Lung (tissue), 12 donors: ENCODE measurements around the gene ZNF414. TPM values are rescaled to one million over a fixed set of nuclear protein-coding genes. Genes with fewer than 3 reads are reported as not detected.
A peak's percentile ranks its signal among the peaks of the same experiment; 100 is the strongest.
"Not testable (repeated sequence)": the region's sequence is repeated elsewhere in the genome, so short reads cannot be mapped to it uniquely, and the experiment has no call there.

Experiments used
- ATAC-seq: fragments of 200-7000 bp; cut with Tn5 transposase; one replicate; pipeline ENCODE4 v1.9.1; 2020; ENCODE audit warnings: moderate number of reproducible peaks; ENCODE audit not compliant: insufficient read depth, low FRiP score
- DNase-seq, 3 donors: peaks; one replicate each; pipeline ENCODE4 v3.0.0-alpha.2; 2013 to 2017
- H3K27ac ChIP-seq, 2 donors: one replicate each; pipeline ENCODE4 v1.5.1; 2013; ENCODE audit warnings: mild to moderate bottlenecking in 2 of 2, moderate library complexity in 2 of 2, control low read depth in 1 of 2, inconsistent platforms in 1 of 2, low read depth in 1 of 2, low read length in 1 of 2
- H3K27me3 ChIP-seq, 3 donors: one replicate each; pipeline ENCODE4 v1.5.1; 2013; ENCODE audit warnings: low read length in 2 of 3; ENCODE audit not compliant: control insufficient read depth in 3 of 3, insufficient read depth in 3 of 3
- H3K36me3 ChIP-seq, 4 donors: one replicate each; pipeline ENCODE4 v1.5.1; 2013; ENCODE audit warnings: low read length in 4 of 4, mild to moderate bottlenecking in 1 of 4, moderate library complexity in 1 of 4; ENCODE audit not compliant: control insufficient read depth in 4 of 4, insufficient read depth in 4 of 4
- H3K4me1 ChIP-seq, 5 donors: one replicate each; pipeline ENCODE4 v1.5.1; 2013; ENCODE audit warnings: low read length in 5 of 5, mild to moderate bottlenecking in 2 of 5, moderate library complexity in 1 of 5; ENCODE audit not compliant: control insufficient read depth in 5 of 5, insufficient read depth in 5 of 5
- H3K4me3 ChIP-seq: one replicate; pipeline ENCODE4 v1.5.1; 2013; ENCODE audit warnings: mild to moderate bottlenecking, control low read depth, moderate library complexity
- H3K9ac ChIP-seq, 2 donors: one replicate each; pipeline ENCODE4 v1.5.1; 2013; ENCODE audit warnings: low read length in 2 of 2, control low read depth in 1 of 2; ENCODE audit not compliant: insufficient read depth in 1 of 2
- H3K9me3 ChIP-seq, 4 donors: one replicate each; pipeline ENCODE4 v1.5.1; 2013; ENCODE audit warnings: low read length in 3 of 4, mild to moderate bottlenecking in 1 of 4, moderate library complexity in 1 of 4; ENCODE audit not compliant: control insufficient read depth in 4 of 4, insufficient read depth in 3 of 4
- CTCF ChIP-seq: IDR thresholded peaks from 2 replicates; pipeline ENCODE4 v1.5.1; 2012; ENCODE audit warnings: mild to moderate bottlenecking; ENCODE audit errors: control extremely low read depth, extremely low read depth
- WGBS, 2 donors: extraction: QIAGEN DNeasy Blood & Tissue Kit; methylation state at CpG; one replicate each; pipeline ENCODE4 v1.1.7; 2013; 5-methylcytosine and 5-hydroxymethylcytosine counted together
- polyA plus RNA-seq, 2 donors: library from polyadenylated mRNA; stranded (reverse); fragments of 200-250 nt; gene quantifications; one replicate each; pipeline ENCODE4 v1.2.1, GENCODE V29; 2013
- total RNA-seq, 2 donors: library from RNA; depleted of rRNA in 1 of 2; stranded (reverse); fragments of >200 nt in 1 of 2; gene quantifications; one replicate each; pipeline ENCODE4 v1.2.1, GENCODE V29; 2014 to 2021
- donor health status: control.
- donor health status: control.
- donor health status: Bipolar disorder and iron deficiency.
- donor health status: healthy.
- donor health status: DM: yes; HTN: yes; CAD: no.

The ZNF414 gene
- total and polyA plus RNA-seq, 4 donors: 17.7 to 35.7 (median 29.5) TPM

GRCh38 chr19:8557642-8558238, 43.8 kb upstream of the ZNF414 start:
- 68 to 75% methylated on average over 6 of the region's 6 CpGs for WGBS, 2 donors
- Histone ChIP-seq H3K27me3 (no peaks in the 10 kb centered on the region), H3K4me3 (no peak overlapping the region), H3K9me3 (no peaks in the 10 kb centered on the region), H3K9ac (no peak overlapping the region), H3K27ac (no peak overlapping the region), H3K4me1 (peaks cover 0 to 3% (median 0%) of the 10 kb centered on the region in 5 donors), H3K36me3 (peaks cover 0 to 7% (median 0%) of the 10 kb centered on the region in 4 donors)
- ATAC-seq (no peak), DNase-seq (no peak)
- TF ChIP-seq CTCF: no peak

- not testable (repeated sequence) for ATAC-seq, H3K27me3 ChIP-seq, H3K27ac ChIP-seq, H3K4me3 ChIP-seq, H3K9me3 ChIP-seq, H3K9ac ChIP-seq, DNase-seq, H3K4me1 ChIP-seq
- WGBS, 2 donors: 95% methylated on average over 7 of the region's 7 CpGs
- peaks cover 0 to 11% (median 0%) of the 10 kb centered on the region in 4 donors for H3K36me3 ChIP-seq
Observed at GRCh38 chr19:8553729-8554128, 39.8 kb upstream of the ZNF414 start.

GRCh38 chr19:8552810-8553209, 38.8 kb upstream of the ZNF414 start:
- Histone ChIP-seq H3K27ac (no peak overlapping the region), H3K4me1 (peaks cover 0 to under 1% (median 0%) of the 10 kb centered on the region in 5 donors), H3K27me3 (no peaks in the 10 kb centered on the region), H3K36me3 (peaks cover 0 to 11% (median 0%) of the 10 kb centered on the region in 4 donors), H3K4me3 (no peak overlapping the region), H3K9ac (no peak overlapping the region), H3K9me3 (no peaks in the 10 kb centered on the region)
- no peak for ATAC-seq
- TF ChIP-seq CTCF: no peak
- WGBS, 2 donors: 85 to 96% methylated on average over 10 of the region's 10 CpGs
- peak in 2 of 3 donors; percentile 19 to 31 for DNase-seq

GRCh38 chr19:8550070-8550469, 36.1 kb upstream of the ZNF414 start:
- Histone ChIP-seq H3K4me3 (no peak overlapping the region), H3K27ac (no peak overlapping the region), H3K9me3 (no peaks in the 10 kb centered on the region), H3K4me1 (no peaks in the 10 kb centered on the region), H3K9ac (no peak overlapping the region), H3K36me3 (peaks cover 0 to 12% (median 2%) of the 10 kb centered on the region in 4 donors), H3K27me3 (no peaks in the 10 kb centered on the region)
- WGBS, 2 donors: 92 to 97% methylated on average over 15 of the region's 15 CpGs
- DNase-seq (no peak), ATAC-seq (no peak)
- TF ChIP-seq CTCF: no peak
